HL-60 (cell line): Measurements from ENCODE around the gene SACS.

Source experiments
- DNase-seq, 2 experiments: peaks; one replicate each; pipeline ENCODE4 v3.0.0-alpha.2; 2010 to 2020; ENCODE audit warnings: low read depth in 1 of 2, low spot score in 1 of 2
- H3K27ac ChIP-seq: fragments of 250-450 bp; sonication (Bioruptor Pico); replicated peaks from 2 replicates; pipeline ENCODE4 v1.5.1; 2020; ENCODE audit warnings: mild to moderate bottlenecking, moderate library complexity
- H3K27me3 ChIP-seq: fragments of 250-450 bp; sonication (Bioruptor Pico); 2 replicates; pipeline ENCODE4 v1.5.1; 2021; ENCODE audit warnings: mild to moderate bottlenecking, moderate library complexity; ENCODE audit not compliant: insufficient read depth, poor library complexity, severe bottlenecking
- H3K4me3 ChIP-seq: replicated peaks from 2 replicates; pipeline ENCODE4 v1.5.1; 2011; ENCODE audit warnings: mild to moderate bottlenecking, control low read depth, low read length; ENCODE audit not compliant: insufficient read depth
- GABPA ChIP-seq: IDR thresholded peaks from 2 replicates; pipeline ENCODE4 v1.6.1; 2012; ENCODE audit warnings: low read depth
- POLR2AphosphoS5 ChIP-seq: IDR thresholded peaks from 2 replicates; pipeline ENCODE4 v1.6.1; 2012; ENCODE audit warnings: low read depth
- SPI1 ChIP-seq: IDR thresholded peaks from 2 replicates; pipeline ENCODE4 v1.6.1; 2012; ENCODE audit warnings: low read depth, mild to moderate bottlenecking, borderline replicate concordance
- TF ChIP-seq, protein P1 (sequence below): IDR thresholded peaks from one replicate; pipeline ENCODE4 v1.5.1; 2011; ENCODE audit warnings: low read length, control low read depth, inconsistent platforms; ENCODE audit not compliant: insufficient read depth
- TF ChIP-seq, protein P2 (sequence below): IDR thresholded peaks from 2 replicates; pipeline ENCODE4 v1.6.1; 2012; ENCODE audit warnings: low read depth; ENCODE audit not compliant: insufficient replicate concordance

Gene SACS

DNA sequence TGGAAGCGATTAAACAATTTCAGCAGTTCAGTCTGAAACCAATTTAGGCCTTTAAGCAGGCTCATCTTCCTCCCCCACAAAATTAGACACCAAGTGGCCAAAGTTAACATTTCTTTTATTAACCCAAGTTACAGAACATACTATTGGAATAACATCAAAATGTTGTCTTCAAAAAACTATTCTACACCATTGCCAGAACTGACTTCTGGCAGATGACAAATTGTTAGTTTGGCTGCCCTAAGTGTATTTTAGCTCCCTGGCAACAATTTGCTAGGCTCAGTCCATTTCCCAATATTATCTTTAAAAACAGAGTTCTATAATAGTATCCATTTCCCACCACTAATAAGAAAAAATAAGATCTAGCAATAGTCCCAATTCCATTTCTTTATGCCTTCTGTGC lies 144.9 kb downstream of the SACS start:
- H3K27me3 ChIP-seq, result no peaks in the 10 kb centered on the region
- TF ChIP-seq POLR2AphosphoS5 (no peak), SPI1 (no peak), GABPA (no peak)
- TF ChIP-seq, protein P1, sequence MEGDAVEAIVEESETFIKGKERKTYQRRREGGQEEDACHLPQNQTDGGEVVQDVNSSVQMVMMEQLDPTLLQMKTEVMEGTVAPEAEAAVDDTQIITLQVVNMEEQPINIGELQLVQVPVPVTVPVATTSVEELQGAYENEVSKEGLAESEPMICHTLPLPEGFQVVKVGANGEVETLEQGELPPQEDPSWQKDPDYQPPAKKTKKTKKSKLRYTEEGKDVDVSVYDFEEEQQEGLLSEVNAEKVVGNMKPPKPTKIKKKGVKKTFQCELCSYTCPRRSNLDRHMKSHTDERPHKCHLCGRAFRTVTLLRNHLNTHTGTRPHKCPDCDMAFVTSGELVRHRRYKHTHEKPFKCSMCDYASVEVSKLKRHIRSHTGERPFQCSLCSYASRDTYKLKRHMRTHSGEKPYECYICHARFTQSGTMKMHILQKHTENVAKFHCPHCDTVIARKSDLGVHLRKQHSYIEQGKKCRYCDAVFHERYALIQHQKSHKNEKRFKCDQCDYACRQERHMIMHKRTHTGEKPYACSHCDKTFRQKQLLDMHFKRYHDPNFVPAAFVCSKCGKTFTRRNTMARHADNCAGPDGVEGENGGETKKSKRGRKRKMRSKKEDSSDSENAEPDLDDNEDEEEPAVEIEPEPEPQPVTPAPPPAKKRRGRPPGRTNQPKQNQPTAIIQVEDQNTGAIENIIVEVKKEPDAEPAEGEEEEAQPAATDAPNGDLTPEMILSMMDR, result no peak
- TF ChIP-seq, protein P2, sequence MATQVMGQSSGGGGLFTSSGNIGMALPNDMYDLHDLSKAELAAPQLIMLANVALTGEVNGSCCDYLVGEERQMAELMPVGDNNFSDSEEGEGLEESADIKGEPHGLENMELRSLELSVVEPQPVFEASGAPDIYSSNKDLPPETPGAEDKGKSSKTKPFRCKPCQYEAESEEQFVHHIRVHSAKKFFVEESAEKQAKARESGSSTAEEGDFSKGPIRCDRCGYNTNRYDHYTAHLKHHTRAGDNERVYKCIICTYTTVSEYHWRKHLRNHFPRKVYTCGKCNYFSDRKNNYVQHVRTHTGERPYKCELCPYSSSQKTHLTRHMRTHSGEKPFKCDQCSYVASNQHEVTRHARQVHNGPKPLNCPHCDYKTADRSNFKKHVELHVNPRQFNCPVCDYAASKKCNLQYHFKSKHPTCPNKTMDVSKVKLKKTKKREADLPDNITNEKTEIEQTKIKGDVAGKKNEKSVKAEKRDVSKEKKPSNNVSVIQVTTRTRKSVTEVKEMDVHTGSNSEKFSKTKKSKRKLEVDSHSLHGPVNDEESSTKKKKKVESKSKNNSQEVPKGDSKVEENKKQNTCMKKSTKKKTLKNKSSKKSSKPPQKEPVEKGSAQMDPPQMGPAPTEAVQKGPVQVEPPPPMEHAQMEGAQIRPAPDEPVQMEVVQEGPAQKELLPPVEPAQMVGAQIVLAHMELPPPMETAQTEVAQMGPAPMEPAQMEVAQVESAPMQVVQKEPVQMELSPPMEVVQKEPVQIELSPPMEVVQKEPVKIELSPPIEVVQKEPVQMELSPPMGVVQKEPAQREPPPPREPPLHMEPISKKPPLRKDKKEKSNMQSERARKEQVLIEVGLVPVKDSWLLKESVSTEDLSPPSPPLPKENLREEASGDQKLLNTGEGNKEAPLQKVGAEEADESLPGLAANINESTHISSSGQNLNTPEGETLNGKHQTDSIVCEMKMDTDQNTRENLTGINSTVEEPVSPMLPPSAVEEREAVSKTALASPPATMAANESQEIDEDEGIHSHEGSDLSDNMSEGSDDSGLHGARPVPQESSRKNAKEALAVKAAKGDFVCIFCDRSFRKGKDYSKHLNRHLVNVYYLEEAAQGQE, result no peak
- DNase-seq, result no peak
- H3K27ac ChIP-seq, result no peak overlapping the region
- H3K4me3 ChIP-seq, result no peak overlapping the region

DNA sequence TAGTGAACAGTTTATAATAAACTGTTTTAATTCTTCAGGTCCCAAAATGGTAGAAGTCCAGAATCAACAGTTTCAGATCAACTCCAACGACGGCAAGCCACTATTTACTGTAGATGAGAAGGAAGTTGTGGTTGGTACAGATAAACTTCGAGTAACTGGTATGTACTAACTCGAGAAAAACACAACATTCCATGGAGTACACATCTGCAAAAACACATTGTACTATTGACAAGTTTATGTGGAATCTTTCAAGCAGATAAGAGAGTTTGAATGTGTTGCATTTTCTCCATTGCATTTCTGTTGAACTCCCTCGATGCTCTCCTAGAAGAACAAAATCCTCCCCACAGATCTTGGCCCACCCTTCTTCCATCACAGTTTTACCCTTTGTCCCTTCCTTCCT lies 154.2 kb downstream of the SACS start:
- DNase-seq, result no peak
- no peak for TF ChIP-seq SPI1
- TF ChIP-seq GABPA, result no peak
- TF ChIP-seq, protein P1, result no peak
- TF ChIP-seq, protein P2, result no peak
- no peak for TF ChIP-seq POLR2AphosphoS5
- Histone ChIP-seq H3K4me3 (no peak overlapping the region), H3K27ac (no peak overlapping the region), H3K27me3 (no peaks in the 10 kb centered on the region)
